ENCODE measurements around the gene CABP2. TPM values are rescaled to one million over a fixed set of nuclear protein-coding genes. Genes with fewer than 3 reads are reported as not detected.

CABP2 gene
- total RNA-seq, 1 experiment from 2014 or later, result not detected

- H3K27ac Mint-ChIP-seq, result no peak overlapping the region
- H4K20me1 ChIP-seq (ENCODE audit: control insufficient read depth, insufficient read depth, insufficient read length), result no peaks in the 10 kb centered on the region
- no peak overlapping the region for H3K14ac ChIP-seq (ENCODE audit: insufficient read depth, low read length)
Measured at GRCh38 chr11:67492069-67492727, 31.0 kb downstream of the CABP2 start.

More at GRCh38 chr11:67492069-67492727, 31.0 kb downstream of the CABP2 start:
- no peak overlapping the region for H4K5ac ChIP-seq (ENCODE audit: insufficient read length, low read depth, low read length)
- no peaks in the 10 kb centered on the region for H3K9me3 ChIP-seq (ENCODE audit: control insufficient read depth, low read depth, low read length)
- H3K23ac ChIP-seq (ENCODE audit: insufficient read length, low read depth, low read length), result no peak overlapping the region
- no peak overlapping the region for H4K91ac ChIP-seq (ENCODE audit: insufficient read length, low read depth, low read length)
- H3K79me2 ChIP-seq (ENCODE audit: insufficient read depth, low read length), result no peaks in the 10 kb centered on the region
- H2BK12ac ChIP-seq (ENCODE audit: insufficient read length, low read depth, low read length), result no peak overlapping the region
- H3K27ac ChIP-seq (ENCODE audit: insufficient read length, low read depth, low read length), result no peak overlapping the region
- no peaks in the 10 kb centered on the region for H3K4me1 Mint-ChIP-seq
- H2AK5ac ChIP-seq (ENCODE audit: insufficient read length, low read length), result no peak overlapping the region
- no peaks in the 10 kb centered on the region for H3K27me3 ChIP-seq (ENCODE audit: insufficient read depth, low read length)
- H3K9me3 Mint-ChIP-seq, result no peaks in the 10 kb centered on the region
- no peak overlapping the region for H2AFZ ChIP-seq (ENCODE audit: low read length)
- WGBS (ENCODE audit: extremely low coverage, insufficient read length, low lambda C conversion rate), result no CpG with 5 or more reads among the region's 19 CpGs
- no peak overlapping the region for H3K18ac ChIP-seq (ENCODE audit: insufficient read length, low read depth, low read length)
- DNase-seq, result no peak
- H3K36me3 Mint-ChIP-seq (ENCODE audit: insufficient read depth in 1 of 3, low read depth in 3 of 3), result peaks cover 4 to 36% (median 20%) of the 10 kb centered on the region in 3 experiments; a peak in 6 of 7 replicates
- TF ChIP-seq, protein P1, sequence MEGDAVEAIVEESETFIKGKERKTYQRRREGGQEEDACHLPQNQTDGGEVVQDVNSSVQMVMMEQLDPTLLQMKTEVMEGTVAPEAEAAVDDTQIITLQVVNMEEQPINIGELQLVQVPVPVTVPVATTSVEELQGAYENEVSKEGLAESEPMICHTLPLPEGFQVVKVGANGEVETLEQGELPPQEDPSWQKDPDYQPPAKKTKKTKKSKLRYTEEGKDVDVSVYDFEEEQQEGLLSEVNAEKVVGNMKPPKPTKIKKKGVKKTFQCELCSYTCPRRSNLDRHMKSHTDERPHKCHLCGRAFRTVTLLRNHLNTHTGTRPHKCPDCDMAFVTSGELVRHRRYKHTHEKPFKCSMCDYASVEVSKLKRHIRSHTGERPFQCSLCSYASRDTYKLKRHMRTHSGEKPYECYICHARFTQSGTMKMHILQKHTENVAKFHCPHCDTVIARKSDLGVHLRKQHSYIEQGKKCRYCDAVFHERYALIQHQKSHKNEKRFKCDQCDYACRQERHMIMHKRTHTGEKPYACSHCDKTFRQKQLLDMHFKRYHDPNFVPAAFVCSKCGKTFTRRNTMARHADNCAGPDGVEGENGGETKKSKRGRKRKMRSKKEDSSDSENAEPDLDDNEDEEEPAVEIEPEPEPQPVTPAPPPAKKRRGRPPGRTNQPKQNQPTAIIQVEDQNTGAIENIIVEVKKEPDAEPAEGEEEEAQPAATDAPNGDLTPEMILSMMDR (conservative IDR thresholded peaks at IDR 0.05), result no peak
- no peaks in the 10 kb centered on the region for H3K27me3 Mint-ChIP-seq (ENCODE audit: low read depth)
- H3K79me1 ChIP-seq (ENCODE audit: insufficient read depth, low read depth, low read length, poor library complexity, severe bottlenecking), result no peaks in the 10 kb centered on the region
- no peaks in the 10 kb centered on the region for H3K23me2 ChIP-seq (ENCODE audit: insufficient read length, low read depth, low read length, poor library complexity, severe bottlenecking)
- H2BK120ac ChIP-seq (ENCODE audit: low read depth, low read length, poor library complexity, severe bottlenecking), result no peak overlapping the region
- H3K4ac ChIP-seq (ENCODE audit: low read depth, low read length), result no peak overlapping the region
- no peaks in the 10 kb centered on the region for H3K4me1 ChIP-seq (ENCODE audit: insufficient read depth, low read length)
- H3K56ac ChIP-seq (ENCODE audit: insufficient read length, low read depth, low read length), result no peak overlapping the region
- no peak overlapping the region for H3K4me3 Mint-ChIP-seq
- H3K4me2 ChIP-seq (ENCODE audit: insufficient read depth, insufficient read length, low read length), result no peak overlapping the region
- no peak overlapping the region for H2BK15ac ChIP-seq (ENCODE audit: low read depth, low read length)
- no peak overlapping the region for H4K8ac ChIP-seq (replicated peaks; ENCODE audit: insufficient read length, low read depth, low read length)
- no peak overlapping the region for H3T11ph ChIP-seq (ENCODE audit: low read length)
- H3K9ac ChIP-seq (ENCODE audit: extremely low read depth, insufficient read length, low read length), result no peak overlapping the region
- no peak overlapping the region for H2BK5ac ChIP-seq (ENCODE audit: insufficient read length, low read length)
- H2BK20ac ChIP-seq (ENCODE audit: low read depth, low read length, poor library complexity, severe bottlenecking), result no peak overlapping the region
